Measurements from ENCODE around the gene CHL1.

The CHL1 gene

GRCh38 chr3:217099-217813 is 20.7 kb downstream of the CHL1 start:
- DNase-seq (ENCODE audit: low spot score), result no peak

- DNase-seq (ENCODE audit: low spot score), result no peak
Measured at GRCh38 chr3:217948-218347, 21.4 kb downstream of the CHL1 start.

GRCh38 chr3:228442-229182 is 32.0 kb downstream of the CHL1 start:
- DNase-seq (ENCODE audit: low spot score), result no peak

- DNase-seq (ENCODE audit: low spot score), result no peak
Measured at GRCh38 chr3:229183-229661, 32.7 kb downstream of the CHL1 start.

- DNase-seq (ENCODE audit: low spot score), result no peak
Measured at GRCh38 chr3:236881-237280, 40.3 kb downstream of the CHL1 start.

GRCh38 chr3:242602-243355 is 46.2 kb downstream of the CHL1 start:
- no peak for DNase-seq (ENCODE audit: low spot score)

- DNase-seq (ENCODE audit: low spot score), result no peak
Measured at GRCh38 chr3:243356-243725, 46.8 kb downstream of the CHL1 start.

GRCh38 chr3:244041-244440 is 47.5 kb downstream of the CHL1 start:
- no peak for DNase-seq (ENCODE audit: low spot score)

GRCh38 chr3:247916-248315 is 51.4 kb downstream of the CHL1 start:
- no peak for DNase-seq (ENCODE audit: low spot score)

- DNase-seq (ENCODE audit: low spot score), result no peak
Measured at GRCh38 chr3:248864-249520, 52.4 kb downstream of the CHL1 start.

- no peak for DNase-seq (ENCODE audit: low spot score)
Measured at GRCh38 chr3:249587-250262, 53.2 kb downstream of the CHL1 start.

- DNase-seq (ENCODE audit: low spot score), result no peak
Measured at GRCh38 chr3:256501-256900, 59.9 kb downstream of the CHL1 start.

GRCh38 chr3:257826-258225 is 61.3 kb downstream of the CHL1 start:
- DNase-seq (ENCODE audit: low spot score), result no peak

- DNase-seq (ENCODE audit: low spot score), result no peak
Measured at GRCh38 chr3:260898-261297, 64.3 kb downstream of the CHL1 start.

GRCh38 chr3:263393-263792 is 66.8 kb downstream of the CHL1 start:
- no peak for DNase-seq (ENCODE audit: low spot score)

GRCh38 chr3:264394-265156 is 68.0 kb downstream of the CHL1 start:
- DNase-seq (ENCODE audit: low spot score), result peak; percentile 6

GRCh38 chr3:267101-267500 is 70.5 kb downstream of the CHL1 start:
- no peak for DNase-seq (ENCODE audit: low spot score)

GRCh38 chr3:270688-271087 is 74.1 kb downstream of the CHL1 start:
- no peak for DNase-seq (ENCODE audit: low spot score)

GRCh38 chr3:274927-275326 is 78.4 kb downstream of the CHL1 start:
- DNase-seq (ENCODE audit: low spot score), result no peak

GRCh38 chr3:277873-278272 is 81.3 kb downstream of the CHL1 start:
- no peak for DNase-seq (ENCODE audit: low spot score)

Data from AG20443 (cell line).